Tibial nerve (tissue), 4 donors: ENCODE data around the gene ADAMTS12. TPM values are rescaled to one million over a fixed set of nuclear protein-coding genes. Genes with fewer than 3 reads are reported as not detected.

Experiments
- DNase-seq, 2 donors: peaks; one replicate each; pipeline ENCODE4 v3.0.0-alpha.2; 2019; ENCODE audit warnings: low spot score in 2 of 2
- H3K27ac ChIP-seq, 4 donors: fragments of 200-600 bp; sonication (generic) in 3 of 4; one replicate each; pipeline ENCODE4 v1.5.1; 2017 to 2019; ENCODE audit warnings: mild to moderate bottlenecking in 1 of 4
- H3K27me3 ChIP-seq, 2 donors: fragments of 200-600 bp; sonication (generic) in 1 of 2; one replicate each; pipeline versions ENCODE4 v1.5.1 to v1.6.0; 2017 to 2019
- H3K36me3 ChIP-seq, 3 donors: fragments of 200-600 bp; sonication (generic); one replicate each; pipeline ENCODE4 v1.5.1; 2018 to 2019
- H3K4me1 ChIP-seq, 4 donors: fragments of 200-600 bp; sonication (generic) in 3 of 4; one replicate each; pipeline ENCODE4 v1.5.1; 2017 to 2019
- H3K4me3 ChIP-seq, 4 donors: fragments of 200-600 bp; sonication (generic) in 3 of 4; one replicate each; pipeline ENCODE4 v1.5.1; 2017 to 2019; ENCODE audit warnings: mild to moderate bottlenecking in 1 of 4, moderate library complexity in 1 of 4
- H3K9me3 ChIP-seq, 4 donors: fragments of 200-600 bp; sonication (generic) in 3 of 4; one replicate each; pipeline ENCODE4 v1.5.1; 2017 to 2019
- EP300 ChIP-seq, 2 donors: sonication (generic); formaldehyde crosslinking; IDR thresholded peaks; one replicate each; pipeline ENCODE4 v1.6.1; 2017; ENCODE audit warnings: antibody characterized with exemption in 2 of 2, mild to moderate bottlenecking in 1 of 2
- POLR2A ChIP-seq, 2 donors: fragments of 450-650 bp; IDR thresholded peaks; one replicate each; pipeline ENCODE4 v1.6.1; 2017; ENCODE audit warnings: antibody characterized with exemption in 2 of 2, mild to moderate bottlenecking in 2 of 2, moderate library complexity in 2 of 2
- WGBS, 2 donors: methylation state at CpG; one replicate each; pipeline ENCODE4 v1.1.5; 2018; 5-methylcytosine and 5-hydroxymethylcytosine counted together
- total RNA-seq, 4 donors: library from RNA; depleted of rRNA; stranded (reverse); fragments of >200 nt; gene quantifications; one replicate each; pipeline ENCODE4 v1.1.0, GENCODE V29; 2016
- TF ChIP-seq, protein P1 (sequence below), 5 experiments: fragments of 200-600 bp in 3 of 5; fragments of 450-650 bp in 2 of 5; sonication (generic) in 3 of 5; IDR thresholded peaks; one replicate each; pipeline ENCODE4 v1.5.1; 2016 to 2019; ENCODE audit warnings: antibody characterized with exemption in 5 of 5, mild to moderate bottlenecking in 3 of 5, moderate library complexity in 2 of 5

ADAMTS12 gene
- total RNA-seq, 4 donors from 2014 or later = 7.1 to 10.4 (median 9.7) TPM

DNA sequence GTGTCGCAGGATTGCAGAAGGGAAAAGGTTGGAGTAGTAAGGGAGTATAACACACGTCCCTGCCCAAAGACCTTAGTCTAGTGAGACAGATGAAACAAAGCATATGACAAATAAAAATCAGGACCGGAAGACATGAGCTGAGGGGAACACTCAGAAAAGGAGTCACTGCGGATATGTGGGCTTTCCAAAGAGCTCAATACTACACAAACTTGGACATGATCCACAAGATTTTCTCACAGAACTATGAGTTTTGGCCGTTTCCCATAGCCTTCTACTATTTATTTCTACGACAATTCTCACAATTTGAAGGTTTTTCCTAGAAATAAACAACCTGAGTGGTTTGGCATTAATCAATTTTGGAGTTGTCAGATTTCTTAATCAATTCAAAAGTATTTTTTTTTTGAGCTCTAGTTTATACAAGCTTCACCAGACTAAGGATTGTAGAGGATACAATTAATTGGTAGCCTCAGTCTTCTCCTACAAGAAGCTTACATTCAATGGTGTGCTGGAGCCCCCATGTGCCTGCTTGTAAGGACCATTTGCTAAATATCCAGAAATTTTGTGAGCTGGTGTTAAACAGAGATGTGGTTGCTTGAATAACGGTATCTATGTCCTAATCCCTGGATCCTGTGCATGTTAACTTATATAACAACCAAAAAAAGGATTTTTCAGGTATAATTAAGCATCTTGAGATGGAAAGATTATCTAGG, 91.4 kb downstream of the ADAMTS12 start:
- WGBS, 2 donors = 71 to 79% methylated on average over 6 to 7 of the region's 7 CpGs
- no peak for DNase-seq
- H3K27me3 ChIP-seq = no peaks in the 10 kb centered on the region
- TF ChIP-seq, protein P1, sequence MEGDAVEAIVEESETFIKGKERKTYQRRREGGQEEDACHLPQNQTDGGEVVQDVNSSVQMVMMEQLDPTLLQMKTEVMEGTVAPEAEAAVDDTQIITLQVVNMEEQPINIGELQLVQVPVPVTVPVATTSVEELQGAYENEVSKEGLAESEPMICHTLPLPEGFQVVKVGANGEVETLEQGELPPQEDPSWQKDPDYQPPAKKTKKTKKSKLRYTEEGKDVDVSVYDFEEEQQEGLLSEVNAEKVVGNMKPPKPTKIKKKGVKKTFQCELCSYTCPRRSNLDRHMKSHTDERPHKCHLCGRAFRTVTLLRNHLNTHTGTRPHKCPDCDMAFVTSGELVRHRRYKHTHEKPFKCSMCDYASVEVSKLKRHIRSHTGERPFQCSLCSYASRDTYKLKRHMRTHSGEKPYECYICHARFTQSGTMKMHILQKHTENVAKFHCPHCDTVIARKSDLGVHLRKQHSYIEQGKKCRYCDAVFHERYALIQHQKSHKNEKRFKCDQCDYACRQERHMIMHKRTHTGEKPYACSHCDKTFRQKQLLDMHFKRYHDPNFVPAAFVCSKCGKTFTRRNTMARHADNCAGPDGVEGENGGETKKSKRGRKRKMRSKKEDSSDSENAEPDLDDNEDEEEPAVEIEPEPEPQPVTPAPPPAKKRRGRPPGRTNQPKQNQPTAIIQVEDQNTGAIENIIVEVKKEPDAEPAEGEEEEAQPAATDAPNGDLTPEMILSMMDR (IDR thresholded peaks at IDR 0.05) = no peak
- no peak for TF ChIP-seq POLR2A (IDR thresholded peaks at IDR 0.05)
- no peak for TF ChIP-seq EP300 (IDR thresholded peaks at IDR 0.05)
- H3K27ac ChIP-seq = no peak overlapping the region
- no peak overlapping the region for H3K4me3 ChIP-seq
- H3K4me1 ChIP-seq = no peaks in the 10 kb centered on the region
- H3K36me3 ChIP-seq = no peaks in the 10 kb centered on the region
- no peaks in the 10 kb centered on the region for H3K9me3 ChIP-seq

DNA sequence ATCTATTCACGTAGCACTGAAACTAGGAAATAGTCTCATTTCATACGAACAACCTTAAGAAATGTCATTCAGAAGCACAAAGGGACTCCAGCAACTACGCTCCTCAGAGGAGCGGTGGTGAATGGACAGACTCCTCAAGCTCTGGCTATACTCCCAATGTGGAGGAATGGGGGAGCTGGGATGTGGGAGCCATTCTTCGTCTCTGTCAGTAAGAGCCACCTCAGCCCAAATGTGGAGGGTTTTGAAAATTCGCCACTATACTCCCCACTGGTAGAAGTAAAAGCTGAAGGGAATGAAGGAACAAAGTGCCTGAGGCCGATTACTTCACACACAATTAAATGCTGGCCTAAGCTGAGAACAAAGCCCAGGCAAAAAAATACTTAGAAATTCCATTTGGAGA, 96.3 kb downstream of the ADAMTS12 start:
- Histone ChIP-seq H3K4me3 (no peak overlapping the region), H3K9me3 (no peaks in the 10 kb centered on the region), H3K4me1 (no peaks in the 10 kb centered on the region), H3K27ac (no peak overlapping the region), H3K27me3 (no peaks in the 10 kb centered on the region), H3K36me3 (no peaks in the 10 kb centered on the region)
- no peak for DNase-seq
- WGBS, 2 donors = 72 to 82% methylated on average over 7 of the region's 7 CpGs
- TF ChIP-seq EP300 (IDR thresholded peaks at IDR 0.05) (no peak), POLR2A (IDR thresholded peaks at IDR 0.05) (no peak)
- TF ChIP-seq, protein P1 (IDR thresholded peaks at IDR 0.05) = no peak

GRCh38 chr5:33794550-33795181, 97.1 kb downstream of the ADAMTS12 start:
- TF ChIP-seq EP300 (IDR thresholded peaks at IDR 0.05) (no peak), POLR2A (IDR thresholded peaks at IDR 0.05) (no peak)
- TF ChIP-seq, protein P1 (IDR thresholded peaks at IDR 0.05) = no peak
- Histone ChIP-seq H3K27me3 (no peaks in the 10 kb centered on the region), H3K9me3 (no peaks in the 10 kb centered on the region), H3K27ac (no peak overlapping the region), H3K4me3 (no peak overlapping the region), H3K4me1 (no peaks in the 10 kb centered on the region), H3K36me3 (no peaks in the 10 kb centered on the region)
- DNase-seq = no peak
- WGBS, 2 donors = 82 to 86% methylated on average over 8 of the region's 8 CpGs

DNA sequence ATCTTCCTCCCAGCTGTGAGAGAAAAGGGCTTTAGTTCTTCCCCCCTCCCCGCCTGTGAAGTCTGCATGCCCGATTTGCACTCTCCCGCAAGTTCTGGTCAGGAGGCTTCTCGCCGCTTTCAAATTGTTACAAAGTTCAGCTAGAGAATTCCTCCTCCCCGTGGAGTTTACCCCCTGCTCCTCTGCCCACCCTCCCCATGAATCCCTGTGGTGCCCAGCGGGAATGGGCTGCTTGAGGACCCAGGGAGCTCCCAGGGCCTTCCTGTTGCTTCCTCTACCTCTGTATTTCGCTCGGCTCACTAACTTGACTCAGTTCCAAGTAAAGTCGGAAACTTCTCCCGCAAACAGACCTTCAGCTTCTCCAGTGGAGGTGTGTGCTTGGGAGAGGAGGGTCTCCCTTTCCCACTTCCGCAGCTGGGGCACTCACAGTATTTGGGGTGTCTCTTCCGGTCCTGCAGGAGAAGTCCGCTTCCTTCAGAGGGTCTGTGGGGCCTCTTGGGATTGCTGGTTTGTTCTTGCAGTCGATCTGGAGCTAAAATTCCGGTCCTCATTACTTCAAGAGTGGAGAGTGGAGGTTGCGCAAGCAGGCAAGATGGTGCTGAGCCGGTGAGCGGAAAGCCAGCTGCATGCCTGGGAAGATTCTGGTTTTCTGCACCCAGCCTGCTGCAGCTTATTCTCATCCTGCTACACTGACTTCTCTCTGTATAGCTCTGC, 97.8 kb downstream of the ADAMTS12 start:
- no peaks in the 10 kb centered on the region for H3K9me3 ChIP-seq
- no peaks in the 10 kb centered on the region for H3K27me3 ChIP-seq
- no peaks in the 10 kb centered on the region for H3K4me1 ChIP-seq
- H3K27ac ChIP-seq = no peak overlapping the region
- no peak overlapping the region for H3K4me3 ChIP-seq
- TF ChIP-seq, protein P1 (IDR thresholded peaks at IDR 0.05) = no peak
- TF ChIP-seq POLR2A (IDR thresholded peaks at IDR 0.05) (no peak), EP300 (IDR thresholded peaks at IDR 0.05) (no peak)
- H3K36me3 ChIP-seq = no peaks in the 10 kb centered on the region
- DNase-seq = no peak
- 77 to 78% methylated on average over 19 of the region's 19 CpGs for WGBS, 2 donors

- Histone ChIP-seq H3K27me3 (no peaks in the 10 kb centered on the region), H3K4me3 (no peak overlapping the region), H3K27ac (no peak overlapping the region), H3K4me1 (no peaks in the 10 kb centered on the region), H3K36me3 (no peaks in the 10 kb centered on the region), H3K9me3 (no peaks in the 10 kb centered on the region)
- TF ChIP-seq, protein P1 (IDR thresholded peaks at IDR 0.05) = no peak
- TF ChIP-seq EP300 (IDR thresholded peaks at IDR 0.05) (no peak), POLR2A (IDR thresholded peaks at IDR 0.05) (no peak)
- 68 to 76% methylated on average over 1 of the region's 1 CpG for WGBS, 2 donors
- DNase-seq = no peak
Observed at GRCh38 chr5:33793276-33793675, 98.5 kb downstream of the ADAMTS12 start.
